GM12875 (cell line): Measurements from ENCODE around the gene ZNF764.
"Not testable (repeated sequence)": the region's sequence is repeated elsewhere in the genome, so short reads cannot be mapped to it uniquely, and the experiment has no call there.

Source experiments
- H3K4me3 ChIP-seq: one replicate; pipeline ENCODE4 v1.5.1; 2011; ENCODE audit warnings: low read depth, low read length, control low read depth
- TF ChIP-seq, protein P1 (sequence below): IDR thresholded peaks from 2 replicates; pipeline ENCODE4 v1.5.1; 2011; ENCODE audit warnings: low read depth, mild to moderate bottlenecking, control low read depth, inconsistent platforms, low read length, moderate library complexity, borderline replicate concordance; ENCODE audit not compliant: insufficient read depth

The ZNF764 gene

DNA sequence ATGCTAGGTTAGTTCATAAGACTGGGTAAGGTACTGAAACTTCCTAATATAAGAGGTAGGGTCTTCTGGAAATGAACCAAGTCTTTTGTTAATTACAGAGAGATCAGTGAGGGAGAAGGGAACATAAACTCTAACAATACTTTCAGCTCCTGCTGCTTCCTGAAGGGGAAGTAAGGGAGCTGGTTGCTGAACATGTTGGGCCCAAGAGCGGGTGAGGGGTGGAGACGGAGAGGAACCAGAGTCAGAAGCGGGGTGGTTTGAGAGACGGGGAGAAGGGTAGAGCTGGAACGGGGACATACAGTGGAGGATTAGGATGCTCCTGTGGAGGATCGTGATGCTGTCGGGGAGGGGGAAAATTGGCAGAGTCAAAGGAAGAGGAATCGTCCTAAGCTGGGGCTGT, 12.1 kb downstream of the ZNF764 start:
- no peak overlapping the region for H3K4me3 ChIP-seq
- TF ChIP-seq, protein P1, sequence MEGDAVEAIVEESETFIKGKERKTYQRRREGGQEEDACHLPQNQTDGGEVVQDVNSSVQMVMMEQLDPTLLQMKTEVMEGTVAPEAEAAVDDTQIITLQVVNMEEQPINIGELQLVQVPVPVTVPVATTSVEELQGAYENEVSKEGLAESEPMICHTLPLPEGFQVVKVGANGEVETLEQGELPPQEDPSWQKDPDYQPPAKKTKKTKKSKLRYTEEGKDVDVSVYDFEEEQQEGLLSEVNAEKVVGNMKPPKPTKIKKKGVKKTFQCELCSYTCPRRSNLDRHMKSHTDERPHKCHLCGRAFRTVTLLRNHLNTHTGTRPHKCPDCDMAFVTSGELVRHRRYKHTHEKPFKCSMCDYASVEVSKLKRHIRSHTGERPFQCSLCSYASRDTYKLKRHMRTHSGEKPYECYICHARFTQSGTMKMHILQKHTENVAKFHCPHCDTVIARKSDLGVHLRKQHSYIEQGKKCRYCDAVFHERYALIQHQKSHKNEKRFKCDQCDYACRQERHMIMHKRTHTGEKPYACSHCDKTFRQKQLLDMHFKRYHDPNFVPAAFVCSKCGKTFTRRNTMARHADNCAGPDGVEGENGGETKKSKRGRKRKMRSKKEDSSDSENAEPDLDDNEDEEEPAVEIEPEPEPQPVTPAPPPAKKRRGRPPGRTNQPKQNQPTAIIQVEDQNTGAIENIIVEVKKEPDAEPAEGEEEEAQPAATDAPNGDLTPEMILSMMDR, result no peak

DNA sequence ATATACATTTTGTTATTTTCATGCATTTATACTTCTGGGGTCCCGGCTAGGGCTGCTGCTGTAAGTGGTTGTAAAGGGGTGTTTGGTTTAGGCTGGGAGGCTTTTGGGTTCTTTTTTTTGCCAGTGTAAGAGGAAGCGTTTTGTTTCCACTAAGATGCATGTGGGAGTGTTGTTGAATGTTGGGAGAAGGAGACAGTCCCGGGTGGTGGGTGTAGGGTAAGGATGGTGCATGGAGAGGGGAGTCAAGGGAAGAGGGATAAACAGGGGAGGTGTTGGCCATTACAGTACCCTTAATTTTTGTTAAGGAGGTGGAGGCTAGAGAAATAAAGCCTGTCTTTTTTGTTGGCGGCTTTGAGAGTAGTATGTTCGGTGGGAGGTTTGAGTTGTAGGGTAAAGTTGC, 15.1 kb downstream of the ZNF764 start:
- TF ChIP-seq, protein P1, result no peak
- H3K4me3 ChIP-seq, result no peak overlapping the region

DNA sequence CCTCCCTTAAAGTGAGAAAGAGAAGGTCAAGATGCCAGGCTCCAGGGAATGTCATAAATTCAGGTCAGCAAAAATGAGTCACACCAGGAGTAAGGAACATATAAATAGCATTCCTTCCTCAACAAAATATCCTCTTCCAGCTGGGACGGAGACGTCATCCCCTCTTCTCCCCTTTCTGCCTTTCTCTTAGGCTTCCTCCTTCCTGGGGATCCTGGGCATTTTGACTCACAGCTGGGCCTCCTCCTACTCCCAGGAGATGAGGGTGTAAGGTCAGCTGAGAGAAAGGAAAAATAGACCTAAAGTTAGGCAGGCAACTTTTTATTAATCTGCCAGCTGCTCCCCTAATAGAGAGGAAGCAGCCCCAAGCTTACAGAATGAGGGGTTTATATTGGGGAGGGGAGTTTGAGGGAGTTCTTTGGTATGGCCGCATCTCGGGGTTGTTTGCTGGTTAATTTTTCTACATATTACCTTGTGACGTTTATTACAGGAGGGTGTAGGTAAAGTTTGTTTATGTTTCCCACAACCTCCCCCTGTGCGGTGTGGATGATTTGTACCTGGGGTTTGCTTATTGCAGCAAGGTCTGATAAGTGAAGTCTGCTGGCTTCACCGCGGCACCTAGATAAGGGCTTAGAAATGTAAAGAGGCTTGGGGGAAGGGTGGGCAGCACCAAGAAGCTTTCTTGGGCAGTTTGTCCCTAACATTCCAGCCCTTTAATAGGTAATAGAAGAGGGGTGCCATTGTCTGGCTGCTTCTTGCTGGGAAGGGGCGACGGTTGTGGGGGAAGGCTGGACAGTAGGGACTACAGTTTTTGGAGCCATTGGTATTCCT, 16.5 kb downstream of the ZNF764 start:
- TF ChIP-seq, protein P1, result no peak

DNA sequence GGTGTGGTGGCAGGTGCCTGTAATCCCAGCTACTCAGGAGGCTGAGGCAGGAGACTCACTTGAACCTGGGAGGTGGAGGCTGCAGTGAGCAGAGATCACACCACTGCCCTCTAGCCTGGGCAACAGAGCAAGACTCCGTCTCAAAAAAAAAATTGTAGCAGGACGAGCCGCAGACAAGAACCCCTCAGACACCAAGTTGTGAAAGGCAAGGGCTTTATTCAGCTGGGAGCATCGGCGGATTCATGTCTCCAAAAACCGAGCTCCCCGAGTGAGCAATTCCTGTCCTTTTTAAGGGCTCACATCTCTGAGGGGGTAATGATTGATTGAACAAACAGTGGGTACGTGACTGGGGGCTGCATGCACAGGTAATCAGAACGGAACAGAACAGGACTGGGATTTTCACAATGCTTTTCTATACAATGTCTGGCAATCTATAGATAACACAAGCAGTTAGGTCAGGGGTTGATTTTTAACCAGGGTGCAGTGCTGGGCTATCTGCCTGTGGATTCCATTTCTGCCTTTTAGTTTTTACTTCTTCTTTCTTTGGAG, 17.2 kb downstream of the ZNF764 start:
- not testable (repeated sequence) for H3K4me3 ChIP-seq

More for the DNA sequence above, 16.5 kb downstream of the ZNF764 start:
- no peak overlapping the region for H3K4me3 ChIP-seq

DNA sequence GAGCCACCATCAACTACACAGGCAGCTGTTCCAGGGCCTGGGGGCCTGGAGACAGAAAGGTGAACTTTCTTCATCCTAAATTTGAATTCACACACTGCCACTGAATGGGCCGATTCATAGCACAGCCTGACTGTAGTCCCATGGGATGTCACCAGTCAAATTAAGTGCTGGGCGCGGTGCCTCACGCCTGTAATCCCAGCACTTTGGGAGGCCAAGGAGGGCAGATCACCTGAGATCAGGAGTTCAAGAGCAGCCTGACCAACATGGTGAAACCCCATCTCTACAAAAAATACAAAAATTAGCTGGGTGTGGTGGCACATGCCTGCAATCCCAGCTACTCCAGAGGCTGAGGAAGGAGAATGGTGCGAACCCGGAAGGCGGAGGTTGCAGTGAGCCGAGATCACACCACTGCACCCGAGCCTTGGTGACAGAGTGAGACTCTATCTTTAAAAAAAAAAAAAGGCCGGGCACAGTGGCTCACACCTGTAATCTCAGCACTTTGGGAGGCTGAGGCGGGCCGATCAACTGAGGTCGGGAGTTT, 18.1 kb downstream of the ZNF764 start:
- H3K4me3 ChIP-seq, result not testable (repeated sequence)

DNA sequence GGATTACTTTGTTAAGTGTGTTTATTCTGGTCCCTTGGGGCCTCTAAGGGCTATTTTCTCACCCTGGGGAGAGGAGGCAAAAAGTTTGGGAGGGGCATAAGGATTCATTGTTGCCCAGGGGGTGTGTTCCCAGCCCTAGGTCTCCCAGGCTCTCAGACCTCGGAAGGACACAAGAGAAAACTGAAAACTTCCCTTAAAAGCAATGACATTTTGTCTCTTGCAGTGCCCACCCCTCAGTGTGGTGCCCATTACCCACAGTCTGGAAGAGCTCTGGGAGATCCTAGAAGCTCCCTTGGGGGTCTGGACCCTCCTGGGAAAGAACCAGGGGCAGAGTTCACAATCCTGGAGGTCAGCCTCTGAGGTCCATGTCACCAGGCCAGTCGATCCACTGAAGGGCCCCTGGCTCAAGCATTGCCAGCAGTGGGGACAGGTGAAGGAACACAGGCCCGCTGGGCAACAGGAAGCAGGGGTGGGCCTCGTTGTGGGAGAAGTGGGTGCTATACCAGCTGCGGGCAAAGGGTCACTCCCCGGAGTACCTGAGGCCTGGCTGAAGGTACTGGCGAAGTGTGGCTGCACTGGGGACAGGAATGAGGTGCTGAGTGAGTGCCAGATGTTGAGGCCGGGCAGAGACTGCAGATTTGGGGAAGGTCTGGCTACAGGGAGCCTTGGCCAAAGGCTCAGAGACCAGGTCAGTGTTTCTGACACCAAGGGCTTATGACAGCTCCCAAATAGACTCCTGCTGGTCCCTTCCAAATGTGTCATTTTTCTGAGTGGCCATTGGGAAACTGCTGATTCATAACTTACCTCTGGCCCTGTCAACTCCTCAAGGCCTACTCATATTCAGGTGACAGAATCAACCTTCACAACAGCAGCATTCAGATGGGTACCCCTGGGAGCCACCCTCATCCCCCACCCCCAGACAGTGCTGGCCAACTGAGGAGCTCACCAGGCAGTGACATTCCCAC, 18.9 kb downstream of the ZNF764 start:
- TF ChIP-seq, protein P1, result no peak
- H3K4me3 ChIP-seq, result no peak overlapping the region

DNA sequence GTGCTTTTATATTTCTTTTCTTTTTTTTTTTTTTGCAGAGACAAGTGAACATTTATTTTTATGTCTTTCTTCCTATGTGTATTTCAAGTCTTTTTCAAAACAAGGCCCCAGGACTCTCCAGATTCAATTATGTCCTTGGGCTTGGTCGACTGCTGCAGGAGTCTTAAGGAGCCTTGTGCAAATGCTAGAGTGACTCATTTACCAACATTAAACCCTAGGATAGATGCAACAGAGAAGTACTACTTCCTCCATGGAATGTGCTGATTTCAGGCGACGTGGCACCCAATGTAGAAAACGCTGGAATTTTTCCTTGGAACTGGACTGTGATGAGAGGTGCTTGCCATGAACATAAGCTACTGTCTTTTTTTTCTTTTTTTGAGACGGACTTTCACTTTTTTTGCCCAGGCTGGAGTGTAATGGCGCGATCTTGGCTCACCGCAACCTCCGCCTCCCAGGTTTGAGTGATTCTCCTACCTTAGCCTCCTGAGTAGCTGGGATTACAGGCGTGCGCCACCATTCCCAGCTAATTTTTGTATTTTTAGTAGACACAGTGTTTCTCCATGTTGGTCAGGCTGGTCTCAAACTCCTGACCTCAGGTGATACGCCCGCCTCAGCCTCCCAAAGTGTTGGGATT, 21.7 kb downstream of the ZNF764 start:
- not testable (repeated sequence) for H3K4me3 ChIP-seq

DNA sequence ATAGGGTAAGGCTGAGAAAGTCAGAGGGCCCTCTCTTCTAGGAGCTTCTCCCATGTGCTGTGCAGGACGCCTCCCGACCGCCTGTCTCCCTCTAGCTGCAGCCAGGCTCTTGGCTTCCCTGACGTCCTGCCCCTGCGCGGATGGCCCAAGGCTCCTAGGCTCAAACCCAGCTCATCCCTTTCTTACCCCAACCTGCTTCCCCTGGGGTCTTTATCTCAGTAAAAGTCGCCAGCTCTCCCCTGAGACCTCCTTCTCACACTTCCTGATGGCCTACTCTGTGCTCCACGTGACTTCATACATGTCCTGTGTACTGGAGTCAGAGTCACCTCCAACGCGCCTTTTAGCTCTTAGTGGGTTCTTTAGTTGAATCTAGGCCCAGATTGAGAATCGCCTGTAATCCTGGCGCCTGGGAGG, 22.4 kb downstream of the ZNF764 start:
- peak overlapping the region; percentile 77 for H3K4me3 ChIP-seq
- TF ChIP-seq, protein P1, result peak; percentile 61
